IMR-90 (cell line): ENCODE results near the gene MIS18A. TPM values are rescaled to one million over a fixed set of nuclear protein-coding genes. Genes with fewer than 3 reads are reported as not detected.

Experiments used
- ATAC-seq: fragments of 200-7000 bp; cut with Tn5 transposase; 2 replicates; pipeline ENCODE4 v1.9.1; 2020; ENCODE audit warnings: low read depth, mild to moderate bottlenecking, moderate library complexity
- BruUV-seq: library from RNA; stranded (reverse); fragments of 400-500 nt; replicated peaks from 2 replicates; lab custom pipeline; 2021; lab: Mats Ljungman, UMichigan
- CTCF ChIA-PET: fragments of 300-600 bp; formaldehyde crosslinking; extraction: SDS; loops from one replicate; lab custom pipeline; 2021; ENCODE audit warnings: antibody characterized with exemption; lab: Yijun Ruan, JAX
- POLR2A ChIA-PET: fragments of 300-600 bp; sonication (Branson Sonifier 250); formaldehyde crosslinking; loops from one replicate; lab custom pipeline; 2022; ENCODE audit warnings: antibody characterized with exemption; ENCODE audit not compliant: unreplicated experiment; lab: Charles Lee
- DNase-seq: peaks from one replicate; pipeline ENCODE4 v3.0.0; 2013
- H2AFZ ChIP-seq: replicated peaks from 2 replicates; pipeline ENCODE3; 2013; ENCODE audit warnings: low read length, mild to moderate bottlenecking; ENCODE audit not compliant: poor library complexity
- H2AK5ac ChIP-seq: 2 replicates; pipeline ENCODE4 v1.6.1; 2013; ENCODE audit warnings: low read depth, low read length, inconsistent platforms
- H2AK9ac ChIP-seq: replicated peaks from 2 replicates; pipeline ENCODE3; 2013; ENCODE audit warnings: mild to moderate bottlenecking, low read depth, low read length, moderate library complexity; ENCODE audit not compliant: poor library complexity
- H2BK120ac ChIP-seq: 2 replicates; pipeline ENCODE4 v1.6.1; 2013; ENCODE audit warnings: low read depth, low read length, inconsistent platforms
- H2BK15ac ChIP-seq: 3 replicates; pipeline ENCODE4 v1.6.1; 2013; ENCODE audit warnings: low read depth, low read length, inconsistent platforms
- H2BK20ac ChIP-seq: 2 replicates; pipeline ENCODE4 v1.6.1; 2013; ENCODE audit warnings: low read depth, mild to moderate bottlenecking, inconsistent platforms, low read length, moderate library complexity
- H2BK5ac ChIP-seq: 2 replicates; pipeline ENCODE4 v1.6.1; 2013; ENCODE audit warnings: mild to moderate bottlenecking, low read depth, low read length, inconsistent platforms; ENCODE audit not compliant: poor library complexity, severe bottlenecking
- H3K14ac ChIP-seq: replicated peaks from 2 replicates; pipeline ENCODE4 v1.6.1; 2013; ENCODE audit warnings: low read depth, low read length, inconsistent platforms
- H3K18ac ChIP-seq: 2 replicates; pipeline ENCODE4 v1.6.1; 2013; ENCODE audit warnings: low read depth, low read length, control low read depth
- H3K23ac ChIP-seq: 2 replicates; pipeline ENCODE4 v1.6.1; 2013; ENCODE audit warnings: low read depth, low read length, inconsistent platforms
- H3K27ac ChIP-seq: 2 replicates; pipeline ENCODE4 v1.5.1; 2013; ENCODE audit warnings: mild to moderate bottlenecking, control low read depth, low read length; ENCODE audit not compliant: insufficient read depth
- H3K27me3 ChIP-seq: 2 replicates; pipeline ENCODE4 v1.6.1; 2013; ENCODE audit warnings: low read length; ENCODE audit not compliant: control insufficient read depth, insufficient read depth
- H3K36me3 ChIP-seq: 2 replicates; pipeline ENCODE4 v1.6.1; 2013; ENCODE audit warnings: low read length, mixed read lengths; ENCODE audit not compliant: control insufficient read depth, insufficient read depth
- H3K4ac ChIP-seq: 2 replicates; pipeline ENCODE4 v1.6.1; 2013; ENCODE audit warnings: low read depth, low read length, inconsistent platforms
- H3K4me1 ChIP-seq: 2 replicates; pipeline ENCODE4 v1.6.1; 2013; ENCODE audit warnings: low read length, mixed read lengths; ENCODE audit not compliant: control insufficient read depth, insufficient read depth
- H3K4me2 ChIP-seq: 2 replicates; pipeline ENCODE4 v1.6.1; 2013; ENCODE audit warnings: low read depth, mild to moderate bottlenecking, control low read depth, low read length, moderate library complexity
- H3K4me3 ChIP-seq: 2 replicates; pipeline ENCODE4 v1.5.1; 2013; ENCODE audit warnings: low read depth, mild to moderate bottlenecking, control low read depth, low read length, moderate library complexity; ENCODE audit not compliant: insufficient read depth
- H3K56ac ChIP-seq: 2 replicates; pipeline ENCODE4 v1.6.1; 2013; ENCODE audit warnings: low read length, inconsistent platforms; ENCODE audit not compliant: insufficient read depth; ENCODE audit errors: extremely low read depth
- H3K79me1 ChIP-seq, 2 experiments: 2 replicates each; pipeline ENCODE4 v1.6.1; 2013; ENCODE audit warnings: low read length in 2 of 2, inconsistent platforms in 1 of 2, low read depth in 1 of 2
- H3K9ac ChIP-seq: 2 replicates; pipeline ENCODE4 v1.6.1; 2013; ENCODE audit warnings: low read depth, low read length, control low read depth
- H3K9me1 ChIP-seq: 2 replicates; pipeline ENCODE4 v1.6.1; 2013; ENCODE audit warnings: low read length, inconsistent platforms; ENCODE audit not compliant: insufficient read depth
- H3K9me3 ChIP-seq: 2 replicates; pipeline ENCODE4 v1.6.1; 2013; ENCODE audit warnings: low read length; ENCODE audit not compliant: control insufficient read depth, insufficient read depth
- H4K20me1 ChIP-seq: 2 replicates; pipeline ENCODE4 v1.6.1; 2013; ENCODE audit warnings: low read length, inconsistent platforms; ENCODE audit not compliant: insufficient read depth
- H4K5ac ChIP-seq: 2 replicates; pipeline ENCODE4 v1.6.1; 2013; ENCODE audit warnings: mild to moderate bottlenecking, low read depth, low read length, control low read depth
- H4K8ac ChIP-seq, 2 experiments: 2 replicates each; pipeline ENCODE4 v1.6.1; 2013; ENCODE audit warnings: low read depth in 2 of 2, low read length in 2 of 2, control low read depth in 1 of 2, inconsistent platforms in 1 of 2
- H4K91ac ChIP-seq: 2 replicates; pipeline ENCODE4 v1.6.1; 2013; ENCODE audit warnings: low read depth, low read length, inconsistent platforms; ENCODE audit not compliant: insufficient read depth
- BHLHE40 ChIP-seq: fragments of 150-350 bp; IDR thresholded peaks from 2 replicates; pipeline ENCODE4 v1.6.1; 2016; ENCODE audit warnings: mild to moderate bottlenecking, low read depth, low read length
- CTCF ChIP-seq: conservative IDR thresholded peaks from 2 replicates; pipeline ENCODE4 v1.5.1; 2012; ENCODE audit warnings: mild to moderate bottlenecking, low read depth, low read length, improper control_type of control experiment
- MAFK ChIP-seq: IDR thresholded peaks from 2 replicates; pipeline ENCODE4 v1.6.1; 2012; ENCODE audit warnings: low read depth, low read length, improper control_type of control experiment
- MAZ ChIP-seq: IDR thresholded peaks from 2 replicates; pipeline ENCODE4 v1.6.1; 2012; ENCODE audit warnings: low read depth, mild to moderate bottlenecking, low read length, improper control_type of control experiment, moderate library complexity, borderline replicate concordance
- MXI1 ChIP-seq: IDR thresholded peaks from 2 replicates; pipeline ENCODE4 v1.6.1; 2012; ENCODE audit warnings: low read depth, mild to moderate bottlenecking, low read length, moderate library complexity, borderline replicate concordance
- POLR2A ChIP-seq: IDR thresholded peaks from 2 replicates; pipeline ENCODE4 v1.6.1; 2012; ENCODE audit warnings: mild to moderate bottlenecking, low read depth, low read length
- SMC3 ChIP-seq: fragments of 150-350 bp; IDR thresholded peaks from 2 replicates; pipeline ENCODE4 v1.6.1; 2016; ENCODE audit warnings: low read depth, mild to moderate bottlenecking, antibody characterized with exemption, low read length, moderate library complexity
- USF2 ChIP-seq: fragments of 150-350 bp; IDR thresholded peaks from 2 replicates; pipeline ENCODE4 v1.6.1; 2017; ENCODE audit warnings: mild to moderate bottlenecking, antibody characterized with exemption, low read length, low read depth
- WGBS, 2 experiments: methylation state at CpG; one replicate each; pipeline versions ENCODE4 v1.1.5 to v1.1.7; 2013; ENCODE audit warnings: missing lambda C conversion rate in 2 of 2; ENCODE audit not compliant: insufficient read length in 1 of 2; ENCODE audit errors: extremely low coverage in 2 of 2; 5-methylcytosine and 5-hydroxymethylcytosine counted together
- dilution Hi-C: fragments of 300-500 bp; cut with HindIII; formaldehyde crosslinking; loops from one replicate; pipeline ENCODE4 v1.14.3; 2018; ENCODE audit warnings: low sequenced_read_pairs; ENCODE audit not compliant: unreplicated experiment
- in situ Hi-C: fragments of 300-500 bp; cut with MboI; formaldehyde crosslinking; loops from 3 replicates; pipeline ENCODE4 v1.14.3; 2019; ENCODE audit warnings: low sequenced_read_pairs, inconsistent platforms, mixed read lengths
- intact Hi-C: fragments of 100-400 bp; cut with micrococcal nuclease; formaldehyde crosslinking; loops from 2 replicates; pipeline ENCODE4 v1.10.0; 2022
- polyA plus RNA-seq, 3 experiments: library from polyadenylated mRNA; depleted of rRNA; stranded (reverse); fragments of >200 nt; gene quantifications; 2 replicates each; pipeline ENCODE4 v1.2.3, GENCODE V29; 2012; ENCODE audit warnings: low replicate concordance in 1 of 3
- total RNA-seq: library from RNA; depleted of rRNA; stranded (reverse); fragments of >200 nt; gene quantifications from 2 replicates; pipeline ENCODE4 v1.2.3, GENCODE V29; 2012

The MIS18A gene
- total and polyA plus RNA-seq, 2 of the 4 experiments (the other 2 are of a cell fraction), result 4.5 to 7.6 TPM

- H3K4ac ChIP-seq, result no peak overlapping the region
- H4K8ac ChIP-seq, result no peak overlapping the region
- no peak overlapping the region for H3K4me2 ChIP-seq
- H2AK5ac ChIP-seq, result no peak overlapping the region
- intact Hi-C loops, result no loop called here
- DNase-seq (no peak), ATAC-seq (no peak)
- no peaks in the 10 kb centered on the region for H3K9me3 ChIP-seq
- no peaks in the 10 kb centered on the region; the same call in none of the 2 replicates for H4K20me1 ChIP-seq
- H2BK120ac ChIP-seq, result no peak overlapping the region
- no peak overlapping the region for H2AFZ ChIP-seq
- in situ Hi-C loops, result no loop called here
- 0 out of 2 replicates have a peak, but pooled peaks cover 5% of the 10 kb centered on the region for H3K9me1 ChIP-seq
- H4K5ac ChIP-seq, result no peak overlapping the region
- CTCF ChIA-PET, result no interaction called here
- POLR2A ChIA-PET, result no interaction called here
- H3K56ac ChIP-seq, result no peak overlapping the region
- no peak overlapping the region for H3K23ac ChIP-seq
- no peak overlapping the region for H3K14ac ChIP-seq
- H3K27ac ChIP-seq, result no peak overlapping the region
- H3K79me1 ChIP-seq, result peaks cover 0 to 8% of the 10 kb centered on the region in 2 experiments; a peak in 1 of 4 replicates
- H3K4me3 ChIP-seq, result no peak overlapping the region
- H3K9ac ChIP-seq, result no peak overlapping the region
- peaks cover 78% of the 10 kb centered on the region for H3K36me3 ChIP-seq
- BruUV-seq, result no TSS peak
- no peaks in the 10 kb centered on the region for H3K27me3 ChIP-seq
- H3K4me1 ChIP-seq, result no peaks in the 10 kb centered on the region
- dilution Hi-C loops, result no loop called here
- H2BK20ac ChIP-seq, result no peak overlapping the region
- TF ChIP-seq SMC3 (no peak), MXI1 (no peak), MAZ (no peak), USF2 (no peak), POLR2A (no peak), BHLHE40 (no peak), CTCF (no peak), MAFK (no peak)
- H3K18ac ChIP-seq, result no peak overlapping the region
- 100% methylated on average over 3 of the region's 6 CpGs; no CpG with 5 or more reads in 1 of the 2 experiments for WGBS, 2 experiments
- no peak overlapping the region for H4K91ac ChIP-seq
- H2BK15ac ChIP-seq, result no peak overlapping the region
- H2AK9ac ChIP-seq, result no peak overlapping the region
- H2BK5ac ChIP-seq, result no peak overlapping the region
These were observed 41.2 kb upstream of the MIS18A start for GRCh38 chr21:32320059-32320458.
